ENCODE measurements around the gene FASLG.
"Not testable (repeated sequence)": the region's sequence is repeated elsewhere in the genome, so short reads cannot be mapped to it uniquely, and the experiment has no call there.

Gene FASLG, protein sequence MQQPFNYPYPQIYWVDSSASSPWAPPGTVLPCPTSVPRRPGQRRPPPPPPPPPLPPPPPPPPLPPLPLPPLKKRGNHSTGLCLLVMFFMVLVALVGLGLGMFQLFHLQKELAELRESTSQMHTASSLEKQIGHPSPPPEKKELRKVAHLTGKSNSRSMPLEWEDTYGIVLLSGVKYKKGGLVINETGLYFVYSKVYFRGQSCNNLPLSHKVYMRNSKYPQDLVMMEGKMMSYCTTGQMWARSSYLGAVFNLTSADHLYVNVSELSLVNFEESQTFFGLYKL

DNA sequence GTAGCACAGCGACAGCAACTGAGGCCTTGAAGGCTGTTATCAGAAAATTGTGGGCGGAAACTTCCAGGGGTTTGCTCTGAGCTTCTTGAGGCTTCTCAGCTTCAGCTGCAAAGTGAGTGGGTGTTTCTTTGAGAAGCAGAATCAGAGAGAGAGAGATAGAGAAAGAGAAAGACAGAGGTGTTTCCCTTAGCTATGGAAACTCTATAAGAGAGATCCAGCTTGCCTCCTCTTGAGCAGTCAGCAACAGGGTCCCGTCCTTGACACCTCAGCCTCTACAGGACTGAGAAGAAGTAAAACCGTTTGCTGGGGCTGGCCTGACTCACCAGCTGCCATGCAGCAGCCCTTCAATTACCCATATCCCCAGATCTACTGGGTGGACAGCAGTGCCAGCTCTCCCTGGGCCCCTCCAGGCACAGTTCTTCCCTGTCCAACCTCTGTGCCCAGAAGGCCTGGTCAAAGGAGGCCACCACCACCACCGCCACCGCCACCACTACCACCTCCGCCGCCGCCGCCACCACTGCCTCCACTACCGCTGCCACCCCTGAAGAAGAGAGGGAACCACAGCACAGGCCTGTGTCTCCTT lies at the start of gene FASLG:
Gene FASLG (plus strand): TSS at position 233 of the 583 bp plus-strand sequence. CDS start 99 bp downstream, at position 332.
- no peak for FAIRE-seq

- peak; percentile 93 for FAIRE-seq
These were observed 49.4 kb upstream of the FASLG start for GRCh38 chr1:172609528-172609927.

DNA sequence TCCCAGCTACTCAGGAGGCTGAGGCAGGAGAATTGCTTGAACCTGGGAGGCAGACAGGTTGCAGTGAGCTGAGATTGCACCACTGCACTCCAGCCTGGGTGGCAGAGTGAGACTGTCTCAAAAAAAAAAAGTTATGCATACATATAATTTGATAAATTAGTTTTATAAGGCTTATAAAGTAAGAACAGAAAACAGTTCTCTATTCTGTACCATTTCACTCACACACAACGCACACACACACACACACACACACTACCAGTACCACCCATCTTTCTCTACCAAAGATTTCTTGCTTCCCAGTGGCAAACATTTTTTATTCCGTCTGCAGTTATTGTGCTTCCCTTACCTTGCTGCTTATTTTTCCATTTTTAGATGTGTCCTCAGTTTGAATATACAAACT lies 46.4 kb upstream of the FASLG start:
- FAIRE-seq: no peak

DNA sequence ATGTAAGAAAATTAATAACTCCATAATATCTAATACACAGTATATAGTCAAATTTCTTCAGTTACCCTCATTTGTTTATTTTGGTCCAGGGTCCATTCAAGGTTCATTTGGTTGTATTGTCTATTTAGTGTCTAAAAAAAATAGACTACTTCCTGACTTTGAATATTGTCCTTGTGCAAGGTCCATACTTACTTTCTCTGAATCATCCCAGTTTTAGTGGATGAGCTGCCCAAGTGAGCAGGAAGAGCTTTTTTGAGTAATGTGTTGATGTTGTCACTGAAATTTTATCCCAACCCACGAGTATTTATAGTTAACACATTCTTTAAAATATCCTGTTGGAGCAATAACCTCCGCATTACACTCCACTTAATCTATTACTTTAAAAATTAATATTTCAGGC lies 45.6 kb upstream of the FASLG start:
- no peak for FAIRE-seq

DNA sequence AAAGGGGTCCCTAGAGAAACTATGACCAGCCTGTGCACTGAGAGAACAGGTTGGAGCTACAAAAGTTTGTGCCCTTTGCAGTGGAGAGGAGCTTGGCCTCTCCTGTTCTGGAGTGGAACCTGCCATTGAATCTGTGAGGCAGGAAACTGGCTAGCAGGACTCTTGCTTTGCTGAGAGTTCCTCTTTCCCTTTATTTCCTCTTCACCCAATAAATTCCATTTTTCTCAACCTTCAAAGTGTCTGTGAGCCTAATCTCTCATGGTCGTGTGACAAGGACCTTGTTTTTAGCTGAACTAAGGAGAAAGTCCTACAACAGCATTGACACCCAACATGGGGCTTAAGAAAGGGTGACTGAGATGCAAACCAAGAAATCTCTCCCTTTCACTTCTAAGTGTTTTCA lies 42.7 kb upstream of the FASLG start:
- no peak for FAIRE-seq

GRCh38 chr1:172616636-172617035 lies 42.3 kb upstream of the FASLG start:
- FAIRE-seq: no peak

- FAIRE-seq: not testable (repeated sequence)
These were observed 38.3 kb upstream of the FASLG start for GRCh38 chr1:172620603-172621002.

GRCh38 chr1:172622541-172622940 lies 36.4 kb upstream of the FASLG start:
- FAIRE-seq: no peak

DNA sequence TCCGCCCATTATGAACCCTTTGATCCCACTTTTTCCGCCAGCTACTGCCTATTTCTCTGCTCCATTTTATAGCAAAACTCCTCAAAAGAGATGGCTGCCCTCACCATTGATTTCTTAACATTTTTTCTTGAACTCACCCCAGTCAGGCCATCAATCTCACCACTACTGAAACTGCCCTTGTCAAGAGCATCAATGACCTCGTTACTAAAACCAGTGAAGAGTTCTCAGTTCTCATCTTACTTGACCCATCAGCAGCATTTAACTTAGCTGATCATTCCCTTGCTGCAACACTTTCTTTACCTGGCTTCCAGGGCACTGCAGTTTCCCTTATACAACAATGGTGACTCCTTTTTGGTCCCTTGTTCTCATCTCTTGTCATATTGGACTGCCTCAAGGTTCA lies 35.2 kb upstream of the FASLG start:
- FAIRE-seq: no peak

DNA sequence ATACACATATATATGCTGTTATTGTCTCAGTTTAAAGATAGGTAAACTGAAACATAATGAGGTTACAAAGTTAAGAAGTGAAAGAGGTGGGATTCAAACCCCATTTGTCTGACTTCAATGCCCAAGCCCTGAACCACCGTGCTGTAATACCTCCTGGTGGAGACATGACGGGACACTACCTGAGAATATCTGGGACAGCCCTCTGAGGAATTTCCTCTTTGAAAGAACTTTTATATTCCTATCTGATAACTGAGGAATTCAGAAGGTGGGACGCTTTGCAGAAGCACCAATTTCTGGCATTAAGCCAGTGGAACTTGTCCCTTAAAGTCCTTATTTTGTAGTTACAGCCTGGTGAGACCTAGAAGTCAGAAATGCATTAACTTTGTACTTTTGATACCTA lies 32.1 kb upstream of the FASLG start:
- no peak for FAIRE-seq

GRCh38 chr1:172627702-172628101 lies 31.2 kb upstream of the FASLG start:
- FAIRE-seq: no peak

- no peak for FAIRE-seq
These were observed 30.5 kb upstream of the FASLG start for GRCh38 chr1:172628401-172628800.

DNA sequence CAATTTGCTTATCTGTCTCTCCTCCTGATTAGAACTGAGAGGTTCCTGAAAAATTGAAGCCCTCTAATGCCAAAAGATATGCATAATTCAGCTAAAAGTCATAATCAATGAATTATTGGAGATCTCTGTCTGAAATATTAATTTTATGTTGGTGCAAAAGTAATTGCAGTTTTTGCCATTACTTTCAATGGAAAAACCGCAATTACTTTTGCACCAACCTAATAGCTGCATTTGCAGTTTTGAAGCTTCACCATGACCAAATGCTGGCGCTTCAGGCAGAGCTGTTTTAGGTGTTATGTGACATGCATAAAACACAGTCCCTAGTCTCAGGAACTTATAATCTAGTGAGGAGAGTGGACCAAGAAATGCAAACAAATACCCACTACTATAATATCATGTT lies 29.7 kb upstream of the FASLG start:
- no peak for FAIRE-seq

- FAIRE-seq: no peak
These were observed 29.3 kb upstream of the FASLG start for GRCh38 chr1:172629638-172630037.

- no peak for FAIRE-seq
These were observed 28.7 kb upstream of the FASLG start for GRCh38 chr1:172630056-172630818.

GRCh38 chr1:172630868-172631267 lies 28.0 kb upstream of the FASLG start:
- no peak for FAIRE-seq

DNA sequence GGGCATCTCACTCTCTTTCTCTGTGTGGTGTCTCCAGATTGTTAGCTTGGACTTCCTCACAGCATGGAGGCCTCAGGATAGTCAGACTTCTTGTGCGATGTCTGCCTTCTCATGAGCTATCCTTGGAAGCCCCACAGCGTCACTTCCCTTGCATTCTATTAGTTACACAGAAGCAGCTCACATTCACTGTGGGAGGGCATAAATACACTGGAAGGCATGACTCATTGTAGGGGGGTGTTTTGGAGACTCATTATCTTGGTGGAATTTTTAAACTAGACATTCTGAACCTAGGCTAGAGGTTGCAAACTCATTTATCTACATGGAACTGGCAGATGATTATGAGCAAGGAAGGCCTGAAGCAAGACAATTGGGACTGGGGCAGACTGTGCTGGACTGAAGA lies 21.4 kb upstream of the FASLG start:
- no peak for FAIRE-seq

GRCh38 chr1:172638249-172638648 lies 20.7 kb upstream of the FASLG start:
- FAIRE-seq: no peak

DNA sequence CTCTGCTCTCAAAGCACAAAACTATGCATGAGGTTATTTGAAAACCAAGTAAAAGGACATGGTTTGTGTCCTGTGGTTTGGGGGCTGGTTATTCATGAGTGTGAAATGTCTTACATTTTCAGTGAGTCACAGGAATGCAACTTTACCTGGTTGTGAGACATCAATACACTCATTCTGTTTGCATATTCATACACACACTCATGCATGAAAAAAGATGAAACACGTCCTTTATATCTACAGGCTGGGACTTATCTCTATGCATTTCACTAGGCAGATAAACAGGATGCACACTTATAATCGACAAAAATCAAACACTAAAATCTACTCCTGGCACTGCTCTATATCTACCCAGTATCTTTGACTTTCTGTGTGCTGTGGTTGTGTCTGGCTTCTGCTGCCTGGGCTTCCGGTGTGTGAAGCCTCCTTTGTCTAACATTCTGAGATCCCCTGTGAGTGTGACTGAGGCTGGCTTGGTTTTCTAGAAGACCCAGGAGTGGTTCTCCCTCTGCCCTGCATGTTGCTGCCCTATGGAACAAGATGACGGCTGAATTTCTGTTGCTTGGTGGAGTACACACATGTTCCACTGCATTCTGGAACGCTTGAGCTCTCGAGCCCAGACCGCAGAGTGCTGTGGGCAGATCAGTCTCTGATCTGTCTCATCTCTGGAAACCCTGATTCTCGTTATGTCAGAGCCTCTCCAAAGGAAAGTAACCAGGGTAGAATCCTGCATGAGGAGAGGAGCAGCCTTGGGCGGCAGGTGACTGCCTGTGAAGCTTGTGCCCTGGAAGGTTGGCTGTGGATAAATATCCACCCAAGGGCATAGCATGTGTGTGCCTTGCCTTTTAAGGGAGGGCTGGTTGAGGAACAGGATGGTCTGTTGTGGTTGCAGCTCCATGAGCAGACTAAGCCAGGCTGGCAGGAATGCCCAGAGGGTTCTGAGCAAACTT lies 19.7 kb upstream of the FASLG start:
- no peak for FAIRE-seq

DNA sequence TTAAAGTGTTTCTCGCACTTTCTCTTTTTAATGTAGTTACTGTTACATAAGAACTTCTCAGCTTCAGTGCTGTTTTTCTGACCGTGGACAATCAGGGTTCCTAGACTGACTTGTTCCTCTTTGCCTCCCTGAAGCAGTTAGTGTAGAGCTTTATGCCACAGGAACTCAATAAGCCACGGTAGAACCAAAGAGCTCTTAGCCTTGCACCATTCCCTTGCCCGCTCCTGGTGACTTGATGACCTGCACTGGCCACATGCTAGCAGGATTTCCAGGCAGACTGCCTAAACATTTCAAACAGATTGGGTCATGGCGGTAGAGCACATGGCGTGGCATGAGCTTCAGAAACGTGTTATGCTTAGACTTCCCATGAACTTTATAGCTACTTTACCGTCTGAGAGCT lies 18.8 kb upstream of the FASLG start:
- FAIRE-seq: no peak

DNA sequence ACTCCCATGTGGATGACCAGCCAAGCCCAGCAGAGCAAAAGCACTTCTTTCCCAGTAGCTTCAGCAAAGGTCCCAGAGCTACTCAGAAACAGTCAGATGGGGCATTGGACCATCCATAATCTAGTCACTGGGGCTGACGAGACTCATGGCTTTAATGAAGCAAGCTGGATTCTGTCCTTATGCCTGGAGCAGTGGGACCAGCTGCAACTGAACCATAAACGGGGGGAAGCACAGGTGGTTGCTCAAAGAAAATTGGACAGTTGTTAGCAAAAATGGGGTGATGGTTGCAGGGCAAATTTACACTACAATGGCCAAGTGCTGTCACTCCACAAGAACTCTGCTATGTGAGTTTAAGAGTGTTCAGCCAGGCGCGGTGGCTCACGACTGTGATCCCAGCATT lies 17.4 kb upstream of the FASLG start:
- no peak for FAIRE-seq

- FAIRE-seq: no peak
These were observed 15.9 kb upstream of the FASLG start for GRCh38 chr1:172642970-172643369.

DNA sequence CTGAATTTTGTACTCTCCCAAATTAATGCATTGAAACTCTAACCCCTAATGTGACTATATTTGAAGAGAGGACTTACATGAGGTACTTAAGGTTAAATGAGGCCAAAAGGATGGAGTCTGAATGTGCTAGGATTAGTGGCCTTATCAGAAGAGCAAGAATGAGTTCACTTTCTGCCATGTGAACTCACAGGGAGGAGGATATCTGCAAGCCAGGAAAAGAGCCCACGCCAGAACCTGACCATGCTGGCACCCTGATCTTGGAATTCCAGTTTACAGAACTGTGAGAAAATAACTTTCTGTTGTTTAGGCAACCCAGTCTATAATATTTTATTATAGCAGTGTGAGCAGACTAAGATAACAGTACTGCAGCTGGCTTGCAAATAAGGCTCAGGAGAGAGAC lies 12.2 kb upstream of the FASLG start:
- FAIRE-seq: no peak
